ENCODE measurements around the gene SUCLG1. TPM values are rescaled to one million over a fixed set of nuclear protein-coding genes. Genes with fewer than 3 reads are reported as not detected.

The SUCLG1 gene
- total RNA-seq, 1 donor = 66.1 TPM

GRCh38 chr2:84467389-84467788 is 8.3 kb upstream of the SUCLG1 start:
- TF ChIP-seq CTCF (IDR thresholded peaks at IDR 0.05; ENCODE audit: insufficient read depth, low read depth, low read length) = no peak

GRCh38 chr2:84461310-84461709 is 2.2 kb upstream of the SUCLG1 start:
- H3K4me3 ChIP-seq (ENCODE audit: low read depth, low read length) = no peak overlapping the region
- DNase-seq (ENCODE audit: low read depth) = no peak
- TF ChIP-seq CTCF (IDR thresholded peaks at IDR 0.05; ENCODE audit: insufficient read depth, low read depth, low read length) = no peak

More at GRCh38 chr2:84467389-84467788, 8.3 kb upstream of the SUCLG1 start:
- H3K4me3 ChIP-seq (ENCODE audit: low read depth, low read length) = no peak overlapping the region
- DNase-seq (ENCODE audit: low read depth) = no peak

DNA sequence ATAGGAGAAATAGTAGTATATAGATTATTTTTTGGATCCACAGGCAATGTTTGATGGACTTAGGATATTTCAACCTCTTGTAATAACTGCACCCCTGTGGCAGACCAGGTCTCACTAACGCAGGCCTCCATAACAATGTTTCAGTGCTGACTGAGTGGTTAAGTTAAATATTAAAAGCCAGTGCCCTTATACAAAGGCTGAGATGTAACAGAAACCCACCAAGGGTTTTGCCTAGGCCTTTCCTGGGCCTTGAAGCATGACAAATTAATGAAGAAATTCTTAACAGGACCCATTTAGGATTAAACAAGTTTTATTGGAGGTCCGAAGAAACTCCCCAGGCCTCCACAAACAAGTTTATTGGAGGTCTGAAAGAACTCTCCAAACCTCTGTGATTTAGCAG is 1.6 kb upstream of the SUCLG1 start:
- TF ChIP-seq CTCF (IDR thresholded peaks at IDR 0.05; ENCODE audit: insufficient read depth, low read depth, low read length) = no peak
- H3K4me3 ChIP-seq (ENCODE audit: low read depth, low read length) = no peak overlapping the region
- no peak for DNase-seq (ENCODE audit: low read depth)

DNA sequence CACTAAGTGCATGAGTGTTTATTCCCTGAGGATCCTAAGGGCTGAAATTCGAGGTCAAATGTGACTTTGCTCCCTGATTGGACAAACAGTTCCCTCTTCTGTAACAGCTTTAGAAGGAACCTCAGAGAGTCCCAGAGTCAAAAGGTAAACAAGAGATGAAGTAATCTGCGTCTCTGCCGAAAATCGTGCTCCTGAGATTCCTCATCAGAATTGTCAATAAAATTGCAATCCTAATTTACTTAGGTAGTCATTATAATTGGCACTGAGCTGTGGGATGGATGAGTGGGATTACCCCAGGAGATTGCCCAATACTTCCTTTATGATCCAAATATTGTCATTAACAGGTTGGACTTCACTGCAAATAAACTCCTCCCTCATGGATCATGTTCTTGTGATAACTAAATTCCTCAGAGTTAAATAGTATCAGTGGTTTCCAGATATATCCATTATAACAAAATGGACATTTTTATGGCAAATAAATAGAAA is 907 bp upstream of the SUCLG1 start:
- peak overlapping the region; percentile 97 for H3K4me3 ChIP-seq (ENCODE audit: low read depth, low read length)
- TF ChIP-seq CTCF (IDR thresholded peaks at IDR 0.05; ENCODE audit: insufficient read depth, low read depth, low read length) = no peak
- DNase-seq (ENCODE audit: low read depth) = no peak

GRCh38 chr2:84458551-84459017 is 496 bp downstream of the SUCLG1 start:
- TF ChIP-seq CTCF (IDR thresholded peaks at IDR 0.05; ENCODE audit: insufficient read depth, low read depth, low read length) = no peak
- peak overlapping the region; percentile 97 for H3K4me3 ChIP-seq (ENCODE audit: low read depth, low read length)
- no peak for DNase-seq (ENCODE audit: low read depth)

DNA sequence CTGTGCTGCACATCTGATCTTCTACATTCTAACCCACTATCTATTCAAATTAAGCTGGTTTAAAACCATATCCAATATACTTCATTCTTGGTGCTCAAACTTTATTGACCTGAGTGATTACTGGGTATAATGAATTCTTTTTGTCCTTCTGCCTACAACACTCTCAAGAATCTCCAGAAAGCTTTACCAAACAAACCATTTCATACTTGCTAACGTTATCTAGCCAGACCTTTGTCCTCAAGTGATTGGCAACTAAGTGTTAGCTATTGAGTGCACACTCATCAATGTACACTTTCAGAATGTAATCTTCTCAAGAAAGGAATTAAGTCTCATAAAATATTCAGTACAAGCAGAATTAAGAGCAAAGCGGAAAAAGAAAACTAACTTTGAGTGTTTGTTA is 1.4 kb downstream of the SUCLG1 start:
- no peak for DNase-seq (ENCODE audit: low read depth)
- no peak for TF ChIP-seq CTCF (IDR thresholded peaks at IDR 0.05; ENCODE audit: insufficient read depth, low read depth, low read length)
- no peak overlapping the region for H3K4me3 ChIP-seq (ENCODE audit: low read depth, low read length)

DNA sequence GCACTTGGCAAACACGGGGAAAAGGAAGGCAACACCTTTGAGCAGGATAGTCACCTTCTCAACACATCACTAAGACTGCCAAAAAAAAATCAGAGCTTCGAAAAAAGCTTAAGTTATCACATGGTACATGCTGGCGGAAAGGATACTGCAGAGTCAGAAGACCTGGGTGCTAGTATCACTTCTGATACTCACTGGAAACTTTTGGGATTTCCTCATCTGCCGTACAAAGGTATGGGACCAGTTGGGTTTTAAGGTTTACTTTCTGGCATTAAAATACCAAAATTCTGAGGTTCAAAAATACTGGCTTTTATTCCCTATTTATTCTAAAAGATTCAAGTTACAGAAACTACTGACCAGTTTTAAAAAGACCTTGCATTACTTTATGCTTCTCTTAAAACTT is 2.9 kb downstream of the SUCLG1 start:
- no peak overlapping the region for H3K4me3 ChIP-seq (ENCODE audit: low read depth, low read length)
- DNase-seq (ENCODE audit: low read depth) = no peak
- TF ChIP-seq CTCF (IDR thresholded peaks at IDR 0.05; ENCODE audit: insufficient read depth, low read depth, low read length) = no peak

All from fibroblast of villous mesenchyme (primary cell).